Measurements from ENCODE around the gene BMPR1B.
"Not testable (repeated sequence)": the region's sequence is repeated elsewhere in the genome, so short reads cannot be mapped to it uniquely, and the experiment has no call there.

BMPR1B gene

DNA sequence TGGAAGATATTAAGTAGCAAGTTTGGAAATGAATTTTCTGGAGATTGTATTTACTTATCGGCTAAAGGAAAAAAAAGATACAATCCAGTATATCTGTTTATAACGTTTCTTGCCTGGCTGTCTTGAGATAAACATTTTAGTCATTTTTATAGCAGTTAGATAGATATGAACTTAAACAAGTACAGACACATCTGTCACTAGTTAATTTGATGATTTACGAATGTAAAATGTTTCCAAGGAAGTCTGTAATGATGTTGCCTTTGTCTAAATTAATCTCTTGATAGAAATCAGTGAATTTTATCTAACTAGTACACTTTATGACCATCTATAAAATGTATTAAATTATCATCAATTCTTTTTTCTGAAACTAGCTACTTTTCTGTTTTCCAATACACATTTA, 5.7 kb downstream of the BMPR1B start:
- no peak for DNase-seq

DNA sequence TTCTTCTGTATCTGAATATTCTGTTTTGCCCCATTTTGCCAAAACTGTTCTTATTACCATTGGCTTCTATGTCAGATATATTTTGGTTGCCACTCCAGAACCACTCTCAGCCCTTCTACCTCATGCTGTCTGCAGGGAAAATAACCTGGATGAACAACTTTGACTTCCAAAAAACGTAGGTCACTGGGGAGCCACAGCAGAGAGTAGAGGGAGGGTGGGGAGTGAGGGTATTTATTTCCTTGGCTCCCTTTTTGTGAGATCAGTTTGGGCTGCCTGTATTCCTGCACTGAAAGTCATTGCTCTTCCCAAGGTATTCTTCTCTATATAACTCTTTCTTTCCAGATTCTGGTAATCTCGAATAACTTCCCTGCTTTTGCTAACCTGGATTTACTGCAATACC, 6.3 kb downstream of the BMPR1B start:
- DNase-seq = no peak

GRCh38 chr4:94765174-94765573, 7.4 kb downstream of the BMPR1B start:
- no peak for DNase-seq

GRCh38 chr4:94765648-94766047, 7.9 kb downstream of the BMPR1B start:
- no peak for DNase-seq

GRCh38 chr4:94766856-94767255, 9.1 kb downstream of the BMPR1B start:
- DNase-seq = no peak

- no peak for DNase-seq
These were observed 9.7 kb downstream of the BMPR1B start for GRCh38 chr4:94767446-94767845.

DNA sequence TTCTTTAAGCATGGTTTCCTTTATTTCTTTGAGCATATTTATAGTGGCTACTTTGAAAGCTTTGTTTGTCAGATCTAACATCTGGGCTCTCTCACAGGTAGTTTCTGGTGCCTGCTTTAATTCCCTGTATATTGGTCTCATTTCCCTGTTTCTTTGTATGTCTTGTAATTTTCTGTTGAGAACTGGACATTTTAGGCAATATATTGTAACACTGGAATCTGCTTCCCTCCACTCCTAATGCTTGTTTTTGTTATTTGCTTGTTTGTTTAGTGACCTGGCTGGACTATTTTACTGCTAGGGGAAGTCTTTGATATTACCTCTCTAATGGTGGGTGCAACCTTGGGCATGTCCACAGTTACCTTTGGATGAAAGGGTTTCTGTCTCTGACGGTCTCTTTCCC, 25.0 kb downstream of the BMPR1B start:
- DNase-seq = no peak

- DNase-seq = no peak
These were observed 33.9 kb downstream of the BMPR1B start for GRCh38 chr4:94791701-94792100.

DNA sequence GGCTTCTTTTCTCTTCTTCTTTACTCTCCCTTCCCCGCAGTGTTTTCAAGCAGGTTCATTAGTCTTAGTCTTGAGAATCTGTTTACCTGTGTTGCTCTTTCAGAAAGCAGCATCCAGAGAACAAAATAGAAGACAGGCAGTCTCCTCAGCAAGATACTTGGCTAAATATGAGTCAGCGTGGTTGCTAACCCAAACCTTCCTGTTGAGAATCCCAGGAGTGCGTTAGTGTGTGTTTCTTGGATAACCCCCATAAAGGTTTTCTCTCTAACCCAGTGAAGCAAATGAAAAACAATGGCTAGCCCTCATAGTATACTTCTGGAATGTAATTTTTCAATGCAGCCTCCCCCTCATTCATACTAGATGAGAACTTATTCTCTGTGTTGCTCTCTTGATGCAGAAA, 41.1 kb downstream of the BMPR1B start:
- no peak for DNase-seq

- DNase-seq = no peak
These were observed 43.3 kb downstream of the BMPR1B start for GRCh38 chr4:94801016-94801415.

- DNase-seq = no peak
These were observed 44.3 kb downstream of the BMPR1B start for GRCh38 chr4:94802091-94802490.

- no peak for DNase-seq
These were observed 45.4 kb downstream of the BMPR1B start for GRCh38 chr4:94803181-94803580.

DNA sequence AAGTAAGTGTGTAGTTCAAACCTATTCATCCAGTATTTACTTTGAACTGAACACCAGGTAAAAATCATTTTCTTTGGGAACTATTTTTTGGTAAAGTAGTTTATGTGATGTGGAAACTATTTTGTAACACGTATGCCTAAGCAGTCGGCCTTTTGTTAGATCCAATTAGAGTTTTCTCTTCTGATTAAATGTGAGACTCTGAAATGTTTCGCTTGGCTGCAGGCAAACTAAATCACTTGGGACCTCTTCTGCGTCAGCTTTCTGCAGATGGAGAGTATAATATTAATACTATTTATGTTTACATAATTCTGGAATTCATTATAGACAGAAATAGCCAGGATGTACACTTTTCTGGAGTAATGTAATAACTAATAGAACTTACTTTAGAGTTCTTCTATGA, 46.9 kb downstream of the BMPR1B start:
- no peak for DNase-seq

- DNase-seq = no peak
These were observed 48.6 kb downstream of the BMPR1B start for GRCh38 chr4:94806376-94806775.

- DNase-seq = no peak
These were observed 53.9 kb downstream of the BMPR1B start for GRCh38 chr4:94811643-94812042.

DNA sequence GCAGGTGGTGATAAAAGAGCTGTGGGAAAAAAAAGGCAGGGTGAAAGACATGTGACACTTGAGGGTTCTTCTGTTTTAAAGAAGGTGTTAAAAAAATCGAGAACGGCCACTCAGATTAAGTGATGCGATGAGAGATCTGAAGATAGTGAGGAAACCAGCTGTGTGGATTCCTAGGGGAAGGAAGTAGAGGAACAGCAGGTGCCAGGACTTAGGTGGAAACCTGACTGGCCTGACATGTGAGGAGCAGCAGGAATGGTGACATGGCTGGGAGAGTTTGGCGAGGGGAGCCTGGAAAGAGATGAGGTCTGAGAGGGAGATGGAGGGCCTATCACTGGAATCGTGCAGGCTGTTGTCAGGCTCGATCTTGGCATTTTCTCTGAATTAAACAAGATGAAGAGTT, 55.5 kb downstream of the BMPR1B start:
- DNase-seq = no peak

- DNase-seq = no peak
These were observed 56.5 kb downstream of the BMPR1B start for GRCh38 chr4:94814237-94814636.

GRCh38 chr4:94819371-94820168, 61.8 kb downstream of the BMPR1B start:
- no peak for DNase-seq

- DNase-seq = no peak
These were observed 68.5 kb downstream of the BMPR1B start for GRCh38 chr4:94826206-94826605.

GRCh38 chr4:94827481-94828110, 69.8 kb downstream of the BMPR1B start:
- DNase-seq = no peak

DNA sequence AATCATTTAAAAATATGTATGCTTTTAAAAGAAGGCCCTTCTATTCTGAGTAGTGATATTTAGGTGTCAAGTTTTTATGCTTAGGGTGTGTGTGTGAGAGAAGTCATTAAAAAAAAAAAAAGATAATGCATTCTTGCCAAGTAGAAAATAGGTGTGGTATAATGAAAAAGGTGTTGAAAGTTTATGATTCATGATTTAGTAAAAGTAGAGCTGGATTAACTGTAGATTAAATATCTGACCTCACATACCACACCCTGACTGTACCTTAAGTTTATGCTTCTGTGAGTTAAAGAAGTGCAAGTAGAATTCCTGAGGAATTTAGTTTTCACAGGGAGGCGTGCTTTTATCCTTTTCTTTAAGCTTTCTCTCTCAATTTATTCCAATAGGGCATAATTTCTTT, 71.1 kb downstream of the BMPR1B start:
- no peak for DNase-seq

DNA sequence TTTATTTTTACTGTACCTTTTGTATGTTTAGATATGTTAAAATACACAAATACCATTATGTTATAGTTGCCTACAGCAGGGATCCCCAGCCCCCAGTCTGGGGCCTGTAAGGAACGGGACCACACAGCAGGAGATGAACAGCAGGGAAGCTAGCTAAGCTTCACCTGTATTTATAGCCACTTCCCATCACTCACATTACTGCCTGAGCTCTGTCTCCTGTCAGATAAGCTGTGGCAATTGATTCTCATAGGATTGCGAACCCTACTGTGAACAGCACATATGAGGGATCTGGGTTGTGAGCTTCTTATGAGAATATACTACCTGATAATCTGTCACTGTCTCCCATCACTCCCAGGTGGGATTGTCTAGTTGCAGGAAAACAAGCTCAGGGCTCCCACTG, 73.9 kb downstream of the BMPR1B start:
- DNase-seq = no peak

DNA sequence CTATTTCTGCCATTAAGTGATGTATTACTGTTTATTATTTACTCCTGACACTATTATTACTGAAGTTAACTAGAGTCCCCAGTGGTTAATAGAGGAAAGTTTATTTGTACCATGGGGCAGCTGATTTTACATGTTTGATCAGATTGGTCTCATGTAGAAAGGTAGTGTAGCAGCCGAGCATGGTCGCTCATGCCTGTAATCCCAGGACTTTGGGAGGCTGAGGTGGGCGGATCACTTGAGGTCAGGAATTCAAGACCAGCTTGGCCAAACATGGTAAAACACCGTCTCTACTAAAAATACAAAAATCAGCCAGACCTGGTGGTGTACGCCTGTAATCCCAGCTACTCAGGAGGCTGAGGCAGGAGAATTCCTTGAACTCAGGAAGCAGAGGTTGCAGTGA, 74.6 kb downstream of the BMPR1B start:
- DNase-seq = not testable (repeated sequence)

GRCh38 chr4:94833394-94833793, 75.6 kb downstream of the BMPR1B start:
- no peak for DNase-seq

DNA sequence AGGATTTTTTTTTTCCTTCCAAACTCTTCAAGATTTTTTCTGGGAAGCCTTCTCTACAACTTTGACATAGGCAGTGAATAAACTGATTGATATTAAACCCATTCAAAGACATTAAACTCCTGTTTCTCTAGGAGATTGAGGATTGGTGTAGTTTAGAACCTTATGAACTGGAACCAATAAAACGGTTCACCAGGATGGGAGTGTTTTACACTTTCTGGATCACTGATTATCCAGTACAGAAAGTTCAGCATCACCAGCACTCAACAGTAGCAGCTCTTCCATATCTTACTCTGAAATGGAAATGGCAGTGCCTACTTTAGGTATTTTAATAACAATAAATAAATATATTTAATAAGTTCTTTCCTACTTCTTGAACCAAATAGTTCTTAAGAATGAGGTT, 76.7 kb downstream of the BMPR1B start:
- no peak for DNase-seq

Data from NK-92 treated with Interleukin-12 subunit alpha and Interleukin-12 subunit beta, amount 100 ng/mL, for 24 hours (cell line).